HCT116 (cell line): ENCODE measurements around the gene ABR. TPM values are rescaled to one million over a fixed set of nuclear protein-coding genes. Genes with fewer than 3 reads are reported as not detected.

Experiments
- ATAC-seq: fragments of 200-7000 bp; cut with Tn5 transposase; 2 replicates; pipeline ENCODE4 v1.9.1; 2020; ENCODE audit warnings: mild to moderate bottlenecking, moderate library complexity
- BruUV-seq: library from RNA; stranded (reverse); fragments of 400-500 nt; replicated peaks from 2 replicates; lab custom pipeline; 2021; lab: Mats Ljungman, UMichigan
- CTCF ChIA-PET: fragments of 300-600 bp; sonication (Branson Sonifier 250); formaldehyde crosslinking; loops from one replicate; lab custom pipeline; 2021; ENCODE audit warnings: antibody characterized with exemption; lab: Charles Lee
- POLR2A ChIA-PET: fragments of 300-600, 350-600 bp; sonication (Branson Sonifier 250); formaldehyde crosslinking; loops from one replicate; lab custom pipeline; 2021; ENCODE audit warnings: antibody characterized with exemption; lab: Charles Lee
- RAD21 ChIA-PET, 2 experiments: fragments of 300-600 bp; sonication (Branson Sonifier 250); formaldehyde crosslinking; loops; one replicate each; lab custom pipeline; 2023; ENCODE audit warnings: low total read pairs in 2 of 2; ENCODE audit not compliant: uncharacterized antibody in 2 of 2, unreplicated experiment in 2 of 2, low non-redundant PET in 1 of 2; lab: Charles Lee
- DNase-seq: peaks from one replicate; pipeline ENCODE4 v3.0.0-alpha.2; 2010; ENCODE audit warnings: low read depth, low spot score
- H2AFZ ChIP-seq: fragments of 200-600 bp; shearing (Covaris generic), sonication (generic); 2 replicates; pipeline ENCODE4 v1.6.1; 2017; ENCODE audit warnings: low read depth, mixed run types, mixed read lengths, antibody characterized with exemption, low read length; ENCODE audit not compliant: poor library complexity, severe bottlenecking
- H3K27ac ChIP-seq: 2 replicates; pipeline ENCODE4 v1.5.1; 2012; ENCODE audit warnings: low read depth, low read length
- H3K27me3 ChIP-seq: fragments of 200-600 bp; sonication (generic); 2 replicates; pipeline ENCODE4 v1.6.1; 2016; ENCODE audit warnings: mixed run types, low read length, mixed read lengths; ENCODE audit not compliant: insufficient read depth
- H3K36me3 ChIP-seq, 2 experiments: fragments of 200-500 bp in 1 of 2; fragments of 200-600 bp in 1 of 2; sonication (Bioruptor generic) in 1 of 2; sonication (generic) in 1 of 2; 2 replicates each; pipeline versions ENCODE4 v1.5.1 to v1.6.1; 2014 to 2016; ENCODE audit warnings: low read length in 2 of 2, inconsistent platforms in 1 of 2, mixed read lengths in 1 of 2, mixed run types in 1 of 2; ENCODE audit not compliant: insufficient read depth in 2 of 2, control insufficient read depth in 1 of 2
- H3K4me1 ChIP-seq, 2 experiments: fragments of 200-600 bp in 1 of 2; sonication (generic) in 1 of 2; 2 replicates each; pipeline versions ENCODE4 v1.5.1 to v1.6.1; 2012 to 2017; ENCODE audit warnings: low read length in 2 of 2, inconsistent platforms in 1 of 2, mild to moderate bottlenecking in 1 of 2, mixed read lengths in 1 of 2, mixed run types in 1 of 2, moderate library complexity in 1 of 2; ENCODE audit not compliant: insufficient read depth in 2 of 2, control insufficient read depth in 1 of 2
- H3K4me2 ChIP-seq: fragments of 200-600 bp; sonication (generic); 2 replicates; pipeline ENCODE4 v1.6.1; 2017; ENCODE audit warnings: mixed run types, low read length, mixed read lengths
- H3K4me3 ChIP-seq, 2 experiments: fragments of 200-600 bp in 1 of 2; sonication (generic) in 1 of 2; replicated peaks in 1 of 2; 2 replicates each; pipeline ENCODE4 v1.5.1; 2011 to 2016; ENCODE audit warnings: low read length in 2 of 2, control low read depth in 1 of 2, low read depth in 1 of 2, mild to moderate bottlenecking in 1 of 2, mixed read lengths in 1 of 2, mixed run types in 1 of 2
- H3K79me2 ChIP-seq: fragments of 200-600 bp; sonication (generic); 2 replicates; pipeline ENCODE4 v1.6.1; 2017; ENCODE audit warnings: mild to moderate bottlenecking, mixed run types, low read length, moderate library complexity, mixed read lengths; ENCODE audit not compliant: insufficient read depth
- H3K9ac ChIP-seq: fragments of 200-600 bp; sonication (generic); 2 replicates; pipeline ENCODE4 v1.6.1; 2016; ENCODE audit warnings: low read length, mixed read lengths
- H3K9me2 ChIP-seq: fragments of 200-600 bp; sonication (generic), shearing (Covaris generic); 2 replicates; pipeline ENCODE4 v1.6.1; 2017; ENCODE audit warnings: mixed run types, mild to moderate bottlenecking, moderate library complexity; ENCODE audit not compliant: insufficient read depth
- H3K9me3 ChIP-seq, 2 experiments: fragments of 200-500 bp in 1 of 2; fragments of 200-600 bp in 1 of 2; sonication (Bioruptor generic) in 1 of 2; sonication (generic) in 1 of 2; 2 replicates each; pipeline ENCODE4 v1.6.1; 2014 to 2017; ENCODE audit warnings: low read length in 2 of 2, mixed read lengths in 2 of 2, inconsistent platforms in 1 of 2, low read depth in 1 of 2, mild to moderate bottlenecking in 1 of 2, mixed run types in 1 of 2, moderate library complexity in 1 of 2; ENCODE audit not compliant: control insufficient read depth in 1 of 2, insufficient read depth in 1 of 2
- H4K20me1 ChIP-seq: fragments of 200-600 bp; sonication (generic), shearing (Covaris generic); 2 replicates; pipeline ENCODE4 v1.6.1; 2017; ENCODE audit warnings: mixed run types, mild to moderate bottlenecking, moderate library complexity; ENCODE audit not compliant: insufficient read depth
- CBX3 ChIP-seq: IDR thresholded peaks from 2 replicates; pipeline ENCODE4 v1.6.1; 2012; ENCODE audit warnings: low read depth
- CEBPB ChIP-seq: IDR thresholded peaks from 2 replicates; pipeline ENCODE4 v1.6.1; 2012; ENCODE audit warnings: low read depth
- CTCF ChIP-seq, 3 experiments: fragments of 200-600 bp in 1 of 3; sonication (generic) in 1 of 3; IDR thresholded peaks in 2 of 3; conservative IDR thresholded peaks in 1 of 3; 2 replicates each; pipeline ENCODE4 v1.5.1; 2012 to 2017; ENCODE audit warnings: low read depth in 2 of 3, low read length in 2 of 3, antibody characterized with exemption in 1 of 3, borderline replicate concordance in 1 of 3, control low read depth in 1 of 3, mild to moderate bottlenecking in 1 of 3, mixed read lengths in 1 of 3, mixed run types in 1 of 3, moderate library complexity in 1 of 3; ENCODE audit not compliant: insufficient read depth in 1 of 3
- EGR1 ChIP-seq: IDR thresholded peaks from 2 replicates; pipeline ENCODE4 v1.6.1; 2012; ENCODE audit warnings: low read depth
- ELF1 ChIP-seq: IDR thresholded peaks from 2 replicates; pipeline ENCODE4 v1.6.1; 2012; ENCODE audit warnings: low read depth, borderline replicate concordance
- FOSL1 ChIP-seq: IDR thresholded peaks from 2 replicates; pipeline ENCODE4 v1.6.1; 2012; ENCODE audit warnings: low read depth
- JUND ChIP-seq: IDR thresholded peaks from 2 replicates; pipeline ENCODE4 v1.6.1; 2012
- MAX ChIP-seq: IDR thresholded peaks from 2 replicates; pipeline ENCODE4 v1.6.1; 2012
- POLR2A ChIP-seq: IDR thresholded peaks from 2 replicates; pipeline ENCODE4 v1.7.0; 2011; ENCODE audit warnings: borderline replicate concordance; ENCODE audit not compliant: insufficient read depth, insufficient read length; ENCODE audit errors: extremely low read depth
- POLR2AphosphoS5 ChIP-seq: IDR thresholded peaks from 2 replicates; pipeline ENCODE4 v1.6.1; 2011; ENCODE audit warnings: mild to moderate bottlenecking, low read depth, low read length, moderate library complexity
- RAD21 ChIP-seq: IDR thresholded peaks from 2 replicates; pipeline ENCODE4 v1.6.1; 2012; ENCODE audit warnings: low read depth, mild to moderate bottlenecking
- REST ChIP-seq: IDR thresholded peaks from 2 replicates; pipeline ENCODE4 v1.6.1; 2012; ENCODE audit warnings: low read depth
- SP1 ChIP-seq: IDR thresholded peaks from 2 replicates; pipeline ENCODE4 v1.6.1; 2012; ENCODE audit warnings: low read depth
- TCF7L2 ChIP-seq: IDR thresholded peaks from 2 replicates; pipeline ENCODE4 v1.7.0; 2011; ENCODE audit warnings: borderline replicate concordance, inconsistent platforms; ENCODE audit not compliant: insufficient read depth, insufficient read length; ENCODE audit errors: extremely low read depth
- YY1 ChIP-seq: IDR thresholded peaks from 2 replicates; pipeline ENCODE4 v1.6.1; 2011; ENCODE audit warnings: low read length, low read depth, moderate library complexity, mild to moderate bottlenecking; ENCODE audit not compliant: insufficient replicate concordance; ENCODE audit errors: extremely low read depth
- ZBTB33 ChIP-seq: IDR thresholded peaks from 2 replicates; pipeline ENCODE4 v1.6.1; 2011; ENCODE audit warnings: mild to moderate bottlenecking, low read length, moderate library complexity; ENCODE audit not compliant: insufficient replicate concordance; ENCODE audit errors: extremely low read depth
- ZFX ChIP-seq: fragments of 450-650 bp; IDR thresholded peaks from 2 replicates; pipeline ENCODE4 v1.6.1; 2017
- ZNF274 ChIP-seq: fragments of 200-500 bp; sonication (Bioruptor generic); IDR thresholded peaks from 2 replicates; pipeline ENCODE4 v1.6.1; 2014; ENCODE audit warnings: mild to moderate bottlenecking, low read depth, low read length, inconsistent platforms
- intact Hi-C: fragments of 100-400 bp; cut with micrococcal nuclease; formaldehyde crosslinking; loops from 2 replicates; pipeline ENCODE4 v1.10.0; 2022
- total RNA-seq: library from RNA; stranded (reverse); gene quantifications from one replicate; pipeline ENCODE4 v1.2.1, GENCODE V29; 2021; ENCODE audit not compliant: unreplicated experiment

Gene ABR
- total RNA-seq, 1 experiment from 2014 or later: 58.5 TPM

- intact Hi-C loops: no loop called here
- Histone ChIP-seq H4K20me1 (no peaks in the 10 kb centered on the region), H3K9ac (no peak overlapping the region), H3K9me3 (no peaks in the 10 kb centered on the region), H3K4me3 (no peak overlapping the region), H2AFZ (no peak overlapping the region), H3K27me3 (no peaks in the 10 kb centered on the region), H3K36me3 (no peaks in the 10 kb centered on the region), H3K4me2 (no peak overlapping the region), H3K27ac (no peak overlapping the region), H3K79me2 (no peaks in the 10 kb centered on the region), H3K9me2 (no peaks in the 10 kb centered on the region), H3K4me1 (no peaks in the 10 kb centered on the region)
- ATAC-seq (no peak), DNase-seq (no peak)
- TF ChIP-seq ELF1 (no peak), EGR1 (no peak), JUND (no peak), RAD21 (no peak), ZNF274 (no peak), MAX (no peak), CEBPB (no peak), CBX3 (no peak), ZFX (no peak), TCF7L2 (no peak), FOSL1 (no peak), POLR2AphosphoS5 (no peak), YY1 (no peak), REST (no peak), SP1 (no peak), CTCF (IDR thresholded peaks at IDR 0.05 in 2 of 3, conservative IDR thresholded peaks at IDR 0.05 in 1 of 3; ENCODE audit: borderline replicate concordance in 1 of 3, insufficient read depth in 1 of 3, low read depth in 2 of 3, low read length in 2 of 3) (no peak), ZBTB33 (no peak), POLR2A (no peak)
- ChIA-PET RAD21 (no interaction called here), CTCF (interaction anchor here (1.2 kb wide), 1 partner anchor 22 kb away, joined by 3 read pairs; no protein-coding TSS in a partner anchor), POLR2A (no interaction called here)
- BruUV-seq: no TSS peak
Measured at GRCh38 chr17:1164935-1165556, 14.7 kb downstream of the ABR start.
